Measurements from ENCODE around the gene DOK6. TPM values are rescaled to one million over a fixed set of nuclear protein-coding genes. Genes with fewer than 3 reads are reported as not detected.

The DOK6 gene
- total and polyA plus RNA-seq, 2 donors = 9.0 to 22.6 TPM

GRCh38 chr18:69747388-69747787 lies 346.7 kb downstream of the DOK6 start:
- no peaks in the 10 kb centered on the region for H3K4me1 ChIP-seq (ENCODE audit: insufficient read depth)
- WGBS = 94% methylated on average over 2 of the region's 2 CpGs
- no peak overlapping the region for H3K27ac ChIP-seq (ENCODE audit: low read depth)
- no peak overlapping the region for H3K4me3 ChIP-seq (ENCODE audit: low read depth, low read length)
- no peak for DNase-seq (ENCODE audit: extremely low spot score)
- H3K36me3 ChIP-seq (ENCODE audit: insufficient read depth) = no peaks in the 10 kb centered on the region

GRCh38 chr18:69752737-69753380 lies 352.2 kb downstream of the DOK6 start:
- H3K27ac ChIP-seq (ENCODE audit: low read depth) = no peak overlapping the region
- H3K4me3 ChIP-seq (ENCODE audit: low read depth, low read length) = no peak overlapping the region
- DNase-seq (ENCODE audit: extremely low spot score) = no peak
- WGBS = 56% methylated on average over 3 of the region's 3 CpGs
- no peaks in the 10 kb centered on the region for H3K36me3 ChIP-seq (ENCODE audit: insufficient read depth)
- H3K4me1 ChIP-seq (ENCODE audit: insufficient read depth) = no peaks in the 10 kb centered on the region

- no peak overlapping the region for H3K27ac ChIP-seq (ENCODE audit: low read depth)
- 96% methylated on average over 3 of the region's 3 CpGs for WGBS
- no peaks in the 10 kb centered on the region for H3K36me3 ChIP-seq (ENCODE audit: insufficient read depth)
- no peak for DNase-seq (ENCODE audit: extremely low spot score)
- H3K4me1 ChIP-seq (ENCODE audit: insufficient read depth) = no peaks in the 10 kb centered on the region
- H3K4me3 ChIP-seq (ENCODE audit: low read depth, low read length) = no peak overlapping the region
These were observed 353.4 kb downstream of the DOK6 start for GRCh38 chr18:69754108-69754507.

DNA sequence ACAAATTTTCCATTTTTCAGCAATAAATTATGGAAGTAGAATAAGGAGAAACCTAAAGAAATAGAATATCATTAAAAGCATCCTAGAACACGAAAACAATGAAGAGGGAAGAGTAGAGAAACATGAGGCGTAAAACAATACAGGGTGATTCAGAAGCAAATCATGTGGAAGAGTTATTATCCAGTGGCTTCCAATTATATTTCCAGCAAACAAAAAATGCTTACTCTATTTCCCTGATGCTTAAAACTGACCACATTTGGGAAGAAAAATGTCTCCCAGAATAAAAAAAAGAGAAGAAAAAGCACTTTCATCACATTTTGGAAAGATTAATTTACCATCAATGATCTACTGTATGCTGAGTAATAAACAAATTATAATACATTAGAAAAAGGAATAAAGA lies 354.4 kb downstream of the DOK6 start:
- WGBS = 96% methylated on average over 2 of the region's 2 CpGs
- H3K4me1 ChIP-seq (ENCODE audit: insufficient read depth) = no peaks in the 10 kb centered on the region
- H3K36me3 ChIP-seq (ENCODE audit: insufficient read depth) = no peaks in the 10 kb centered on the region
- no peak overlapping the region for H3K27ac ChIP-seq (ENCODE audit: low read depth)
- DNase-seq (ENCODE audit: extremely low spot score) = no peak
- H3K4me3 ChIP-seq (ENCODE audit: low read depth, low read length) = no peak overlapping the region

- Histone ChIP-seq H3K4me3 (ENCODE audit: low read depth, low read length) (no peak overlapping the region), H3K36me3 (ENCODE audit: insufficient read depth) (no peaks in the 10 kb centered on the region), H3K4me1 (ENCODE audit: insufficient read depth) (no peaks in the 10 kb centered on the region), H3K27ac (ENCODE audit: low read depth) (no peak overlapping the region)
- WGBS = 88% methylated on average over 6 of the region's 6 CpGs
- DNase-seq (ENCODE audit: extremely low spot score) = no peak
These were observed 355.3 kb downstream of the DOK6 start for GRCh38 chr18:69755856-69756496.

DNA sequence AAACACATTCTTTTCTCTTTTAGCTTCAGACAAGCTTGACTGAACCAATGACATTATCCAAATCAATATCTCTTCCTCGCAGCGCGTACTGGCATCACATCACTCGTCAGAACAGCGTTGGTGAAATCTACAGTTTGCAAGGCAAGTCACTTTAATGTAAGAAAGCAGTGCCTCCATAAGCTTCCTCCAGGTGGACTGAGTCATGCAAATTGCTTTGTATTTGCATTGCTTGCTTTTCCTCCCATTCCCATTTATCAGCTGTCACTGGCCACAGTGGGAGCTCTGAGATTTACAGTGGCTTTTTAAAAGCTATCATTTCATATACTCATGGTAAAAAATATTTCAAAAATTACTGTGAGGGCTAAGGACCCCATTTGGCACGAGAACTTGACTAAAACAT lies 357.0 kb downstream of the DOK6 start:
- 73% methylated on average over 6 of the region's 6 CpGs for WGBS
- no peaks in the 10 kb centered on the region for H3K36me3 ChIP-seq (ENCODE audit: insufficient read depth)
- peak overlapping the region; percentile 23 for H3K27ac ChIP-seq (ENCODE audit: low read depth)
- no peak overlapping the region for H3K4me3 ChIP-seq (ENCODE audit: low read depth, low read length)
- DNase-seq (ENCODE audit: extremely low spot score) = no peak
- H3K4me1 ChIP-seq (ENCODE audit: insufficient read depth) = no peaks in the 10 kb centered on the region

- Histone ChIP-seq H3K4me1 (ENCODE audit: insufficient read depth) (no peaks in the 10 kb centered on the region), H3K4me3 (ENCODE audit: low read depth, low read length) (no peak overlapping the region), H3K36me3 (ENCODE audit: insufficient read depth) (no peaks in the 10 kb centered on the region), H3K27ac (ENCODE audit: low read depth) (peak overlapping the region; percentile 23)
- no peak for DNase-seq (ENCODE audit: extremely low spot score)
These were observed 357.8 kb downstream of the DOK6 start for GRCh38 chr18:69758458-69758857.

GRCh38 chr18:69759046-69759445 lies 358.4 kb downstream of the DOK6 start:
- H3K27ac ChIP-seq (ENCODE audit: low read depth) = no peak overlapping the region
- no peak overlapping the region for H3K4me3 ChIP-seq (ENCODE audit: low read depth, low read length)
- H3K36me3 ChIP-seq (ENCODE audit: insufficient read depth) = no peaks in the 10 kb centered on the region
- 52% methylated on average over 2 of the region's 2 CpGs for WGBS
- no peaks in the 10 kb centered on the region for H3K4me1 ChIP-seq (ENCODE audit: insufficient read depth)
- DNase-seq (ENCODE audit: extremely low spot score) = no peak

GRCh38 chr18:69763002-69763401 lies 362.3 kb downstream of the DOK6 start:
- H3K27ac ChIP-seq (ENCODE audit: low read depth) = no peak overlapping the region
- no peaks in the 10 kb centered on the region for H3K4me1 ChIP-seq (ENCODE audit: insufficient read depth)
- H3K36me3 ChIP-seq (ENCODE audit: insufficient read depth) = no peaks in the 10 kb centered on the region
- 67% methylated on average over 4 of the region's 4 CpGs for WGBS
- no peak for DNase-seq (ENCODE audit: extremely low spot score)
- no peak overlapping the region for H3K4me3 ChIP-seq (ENCODE audit: low read depth, low read length)

DNA sequence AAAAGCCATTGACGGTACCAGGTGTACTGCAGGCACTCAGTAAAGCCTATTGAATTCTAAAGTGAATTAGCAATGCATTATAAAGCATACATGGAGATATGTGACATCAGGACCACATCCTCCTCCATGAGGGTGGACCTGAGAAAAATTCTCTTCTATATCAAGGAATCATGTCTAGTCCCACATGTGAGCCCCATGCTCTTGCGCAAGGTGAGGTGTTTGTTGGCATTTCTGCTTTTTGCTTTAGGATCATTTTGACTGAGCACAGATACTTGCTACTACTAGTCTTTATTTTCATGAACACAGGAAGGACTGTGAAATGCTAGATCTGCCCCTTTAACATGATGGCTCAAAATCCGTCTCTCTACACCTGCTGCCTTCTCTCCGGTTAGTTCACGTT lies 363.1 kb downstream of the DOK6 start:
- Histone ChIP-seq H3K36me3 (ENCODE audit: insufficient read depth) (no peaks in the 10 kb centered on the region), H3K4me1 (ENCODE audit: insufficient read depth) (no peaks in the 10 kb centered on the region), H3K27ac (ENCODE audit: low read depth) (no peak overlapping the region), H3K4me3 (ENCODE audit: low read depth, low read length) (no peak overlapping the region)
- WGBS = 96% methylated on average over 5 of the region's 5 CpGs
- no peak for DNase-seq (ENCODE audit: extremely low spot score)

- DNase-seq (ENCODE audit: extremely low spot score) = no peak
- no peaks in the 10 kb centered on the region for H3K36me3 ChIP-seq (ENCODE audit: insufficient read depth)
- no peaks in the 10 kb centered on the region for H3K4me1 ChIP-seq (ENCODE audit: insufficient read depth)
- no peak overlapping the region for H3K27ac ChIP-seq (ENCODE audit: low read depth)
- H3K4me3 ChIP-seq (ENCODE audit: low read depth, low read length) = no peak overlapping the region
- WGBS = 39% methylated on average over 4 of the region's 4 CpGs
These were observed 369.6 kb downstream of the DOK6 start for GRCh38 chr18:69770238-69770637.

DNA sequence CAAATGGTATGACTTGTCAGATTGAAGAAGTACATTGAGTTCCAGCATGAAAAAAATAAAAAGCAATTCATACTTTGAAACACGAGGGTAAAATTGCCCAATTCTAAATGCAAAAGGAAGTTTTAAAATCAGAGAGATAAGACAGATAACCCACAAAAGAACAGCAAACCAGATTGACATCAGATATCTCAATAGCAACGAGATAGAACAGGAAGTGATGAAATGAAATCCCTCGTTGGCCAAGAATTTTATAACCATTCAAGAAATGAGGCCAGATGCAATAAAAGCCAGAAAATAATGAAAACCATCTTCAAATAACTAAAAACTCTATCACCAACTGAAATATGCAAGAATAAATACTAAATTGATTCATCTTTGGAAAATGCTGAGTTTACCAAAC lies 374.1 kb downstream of the DOK6 start:
- Histone ChIP-seq H3K36me3 (ENCODE audit: insufficient read depth) (no peaks in the 10 kb centered on the region), H3K27ac (ENCODE audit: low read depth) (no peak overlapping the region), H3K4me3 (ENCODE audit: low read depth, low read length) (no peak overlapping the region), H3K4me1 (ENCODE audit: insufficient read depth) (no peaks in the 10 kb centered on the region)
- DNase-seq (ENCODE audit: extremely low spot score) = no peak
- whole genome bisulfite sequencing = 28% methylated on average over 3 of the region's 3 CpGs

DNA sequence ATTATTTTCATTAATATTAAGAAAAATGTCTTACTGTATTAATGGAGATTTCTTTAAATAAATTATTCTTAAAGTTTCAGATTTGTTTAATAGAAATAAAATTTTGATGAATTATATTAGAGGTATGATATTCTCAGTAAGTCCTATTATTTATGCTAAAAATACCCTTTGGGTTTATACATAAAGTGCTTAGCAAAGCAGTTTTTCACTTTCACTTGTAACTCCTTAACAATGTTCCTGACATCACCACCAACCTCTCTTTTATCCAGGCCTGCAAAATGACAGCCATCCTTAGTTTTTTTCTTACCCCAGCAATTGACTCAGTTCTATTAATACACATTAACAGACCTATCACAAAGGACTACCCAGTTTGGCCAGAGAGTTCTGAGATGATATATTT lies 376.6 kb downstream of the DOK6 start:
- no peak for DNase-seq (ENCODE audit: extremely low spot score)
- Histone ChIP-seq H3K4me1 (ENCODE audit: insufficient read depth) (no peaks in the 10 kb centered on the region), H3K36me3 (ENCODE audit: insufficient read depth) (no peaks in the 10 kb centered on the region), H3K4me3 (ENCODE audit: low read depth, low read length) (no peak overlapping the region), H3K27ac (ENCODE audit: low read depth) (no peak overlapping the region)

GRCh38 chr18:69778680-69779079 lies 378.0 kb downstream of the DOK6 start:
- WGBS = 96% methylated on average over 1 of the region's 1 CpG
- Histone ChIP-seq H3K4me3 (ENCODE audit: low read depth, low read length) (no peak overlapping the region), H3K36me3 (ENCODE audit: insufficient read depth) (no peaks in the 10 kb centered on the region), H3K27ac (ENCODE audit: low read depth) (no peak overlapping the region), H3K4me1 (ENCODE audit: insufficient read depth) (no peaks in the 10 kb centered on the region)
- no peak for DNase-seq (ENCODE audit: extremely low spot score)

DNA sequence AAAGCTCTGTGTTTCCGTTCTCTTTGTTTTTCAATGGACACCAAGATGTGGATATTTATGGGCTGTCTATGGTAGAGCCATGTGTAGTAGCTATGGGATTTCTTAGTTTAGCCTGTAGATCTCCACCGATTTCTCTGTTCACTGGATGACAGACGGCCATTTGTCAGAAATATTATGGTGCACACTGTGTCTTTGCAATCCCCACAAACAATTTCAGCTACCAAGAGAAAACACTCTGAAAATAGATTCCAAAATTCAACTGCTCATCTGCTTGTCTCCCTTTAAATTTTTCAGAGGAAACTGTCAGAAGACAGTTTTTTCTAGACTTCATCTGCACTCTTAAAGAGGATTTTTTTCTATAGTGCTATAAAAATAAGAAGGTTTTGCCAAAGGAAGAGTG lies 380.2 kb downstream of the DOK6 start:
- H3K4me1 ChIP-seq (ENCODE audit: insufficient read depth) = no peaks in the 10 kb centered on the region
- H3K36me3 ChIP-seq (ENCODE audit: insufficient read depth) = no peaks in the 10 kb centered on the region
- no peak overlapping the region for H3K4me3 ChIP-seq (ENCODE audit: low read depth, low read length)
- WGBS = 95% methylated on average over 3 of the region's 3 CpGs
- H3K27ac ChIP-seq (ENCODE audit: low read depth) = no peak overlapping the region
- no peak for DNase-seq (ENCODE audit: extremely low spot score)

Data from urinary bladder (tissue), 4 donors.